OCI-LY1 (cell line): ENCODE results near the gene COPS7A.

Experiments
- H2AFZ ChIP-seq: fragments of 200-600 bp; sonication (generic), shearing (Covaris generic); 2 replicates; pipeline ENCODE4 v1.6.0; 2014; ENCODE audit warnings: antibody characterized with exemption, mild to moderate bottlenecking, low read length
- H3F3A ChIP-seq: fragments of 200-600 bp; sonication (generic), shearing (Covaris generic); 2 replicates; pipeline ENCODE4 v1.6.0; 2014; ENCODE audit warnings: mild to moderate bottlenecking, antibody characterized with exemption, low read length, moderate library complexity; ENCODE audit not compliant: insufficient read depth
- H3K27ac ChIP-seq: fragments of 200-600 bp; sonication (generic); 2 replicates; pipeline ENCODE4 v1.5.1; 2014; ENCODE audit warnings: low read length, mixed run types, mild to moderate bottlenecking, low read depth; ENCODE audit not compliant: poor library complexity, severe bottlenecking
- H3K27me3 ChIP-seq: fragments of 200-600 bp; sonication (generic); 2 replicates; pipeline ENCODE4 v1.6.0; 2014; ENCODE audit warnings: antibody characterized with exemption, mild to moderate bottlenecking, low read length, moderate library complexity; ENCODE audit not compliant: insufficient read depth
- H3K36me3 ChIP-seq: fragments of 200-600 bp; sonication (generic); 2 replicates; pipeline ENCODE4 v1.6.1; 2014; ENCODE audit warnings: mild to moderate bottlenecking, antibody characterized with exemption, low read length, moderate library complexity, mixed read lengths; ENCODE audit not compliant: insufficient read depth
- H3K4me1 ChIP-seq: fragments of 200-600 bp; sonication (generic); 2 replicates; pipeline ENCODE4 v1.5.1; 2014; ENCODE audit warnings: mild to moderate bottlenecking, low read length, moderate library complexity; ENCODE audit not compliant: insufficient read depth, severe bottlenecking
- H3K4me2 ChIP-seq: fragments of 200-600 bp; sonication (generic), shearing (Covaris generic); 2 replicates; pipeline ENCODE4 v1.6.1; 2014; ENCODE audit warnings: low read length
- H3K4me3 ChIP-seq: fragments of 200-600 bp; sonication (generic); 2 replicates; pipeline ENCODE4 v1.5.1; 2014; ENCODE audit warnings: low read length, low read depth, mild to moderate bottlenecking, mixed read lengths; ENCODE audit not compliant: poor library complexity, severe bottlenecking
- H3K79me2 ChIP-seq: fragments of 200-600 bp; shearing (Covaris generic); 2 replicates; pipeline ENCODE4 v1.6.1; 2016; ENCODE audit warnings: mixed run types, low read length, mixed read lengths; ENCODE audit not compliant: insufficient read depth
- H3K9ac ChIP-seq: fragments of 200-600 bp; sonication (generic), shearing (Covaris generic); 2 replicates; pipeline ENCODE4 v1.6.1; 2014; ENCODE audit warnings: mild to moderate bottlenecking, low read length, mixed read lengths
- H3K9me2 ChIP-seq: fragments of 200-600 bp; sonication (generic), shearing (Covaris generic); 2 replicates; pipeline ENCODE4 v1.6.1; 2014; ENCODE audit warnings: low read depth, mild to moderate bottlenecking, low read length, mixed read lengths
- H3K9me3 ChIP-seq: fragments of 200-600 bp; shearing (Covaris generic); 2 replicates; pipeline ENCODE4 v1.6.1; 2014; ENCODE audit warnings: low read length, mixed read lengths
- H4K20me1 ChIP-seq: fragments of 200-600 bp; sonication (generic), shearing (Covaris generic); 2 replicates; pipeline ENCODE4 v1.6.0; 2016; ENCODE audit warnings: mild to moderate bottlenecking, low read length; ENCODE audit not compliant: insufficient read depth
- EZH2 ChIP-seq: fragments of 200-600 bp; sonication (generic), shearing (Covaris generic); IDR thresholded peaks from 2 replicates; pipeline ENCODE4 v1.8.0; 2017; ENCODE audit warnings: borderline replicate concordance, mixed run types, mild to moderate bottlenecking, antibody characterized with exemption, low read length, moderate library complexity, mixed read lengths
- TF ChIP-seq, protein P1 (sequence below): fragments of 200-600 bp; sonication (generic), shearing (Covaris generic); IDR thresholded peaks from 2 replicates; pipeline ENCODE4 v1.5.1; 2017; ENCODE audit warnings: mild to moderate bottlenecking, antibody characterized with exemption, low read length, moderate library complexity, mixed read lengths

The COPS7A gene

DNA sequence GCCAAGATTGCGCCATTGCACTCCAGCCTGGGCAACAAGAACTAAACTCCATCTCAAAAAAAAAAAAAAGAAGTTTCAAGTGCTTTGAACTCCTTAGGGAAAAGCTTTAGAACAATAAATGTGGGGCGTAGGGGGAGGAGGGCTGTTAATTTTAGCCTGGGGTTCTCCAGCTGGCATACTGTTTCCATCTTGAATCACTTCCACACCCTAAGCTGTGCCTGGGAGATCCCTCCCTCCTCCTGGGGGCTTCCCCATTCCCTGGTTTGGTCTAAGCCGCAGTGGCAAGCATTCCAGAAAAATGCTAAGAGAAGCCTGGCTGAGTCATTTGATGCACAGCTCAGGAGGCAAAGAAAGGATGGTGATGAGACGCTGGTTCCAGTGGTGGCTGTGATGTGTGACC lies 32.4 kb upstream of the COPS7A start:
- H3K4me1 ChIP-seq = peaks cover 55% of the 10 kb centered on the region
- H3K9me3 ChIP-seq = no peaks in the 10 kb centered on the region
- H4K20me1 ChIP-seq = no peaks in the 10 kb centered on the region
- H3K27me3 ChIP-seq = no peaks in the 10 kb centered on the region
- H3K27ac ChIP-seq = no peak overlapping the region
- no peak overlapping the region for H3K4me2 ChIP-seq
- H3K79me2 ChIP-seq = peaks cover 32% of the 10 kb centered on the region
- no peak for TF ChIP-seq EZH2
- H3K9ac ChIP-seq = no peak overlapping the region
- peaks cover 15% of the 10 kb centered on the region for H3K36me3 ChIP-seq
- H3F3A ChIP-seq = no peaks in the 10 kb centered on the region; the same call in 1 of the 2 replicates
- H2AFZ ChIP-seq = no peak overlapping the region
- H3K9me2 ChIP-seq = no peaks in the 10 kb centered on the region
- H3K4me3 ChIP-seq = no peak overlapping the region

DNA sequence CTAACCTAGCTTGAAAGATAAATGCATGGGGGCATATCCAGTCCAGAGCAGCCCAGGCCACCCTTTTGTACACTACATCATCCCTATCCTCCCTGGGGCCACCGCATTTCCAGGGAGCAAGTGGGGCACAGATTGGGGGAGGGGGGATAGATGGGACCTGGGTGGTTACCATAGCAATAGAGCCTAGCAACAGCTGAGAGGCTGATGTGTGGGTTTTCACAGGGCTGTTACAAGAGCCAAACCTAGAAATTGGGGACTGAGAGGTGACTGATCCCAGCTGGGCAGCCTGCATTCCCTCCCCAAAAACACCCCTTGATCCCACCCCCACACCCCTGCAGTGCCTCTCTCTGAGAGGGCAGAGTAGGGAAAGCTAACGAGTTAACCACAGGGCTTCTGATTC lies 31.0 kb upstream of the COPS7A start:
- Histone ChIP-seq H3K36me3 (peaks cover 4% of the 10 kb centered on the region; the same call in 1 of the 2 replicates), H3K9me3 (no peaks in the 10 kb centered on the region), H3F3A (no peaks in the 10 kb centered on the region; the same call in 1 of the 2 replicates), H3K9ac (no peak overlapping the region), H3K79me2 (peaks cover 18% of the 10 kb centered on the region), H3K4me3 (no peak overlapping the region), H3K27me3 (no peaks in the 10 kb centered on the region), H3K9me2 (no peaks in the 10 kb centered on the region), H4K20me1 (no peaks in the 10 kb centered on the region), H2AFZ (no peak overlapping the region), H3K4me1 (peaks cover 55% of the 10 kb centered on the region), H3K27ac (no peak overlapping the region), H3K4me2 (no peak overlapping the region)
- TF ChIP-seq EZH2 = no peak
- TF ChIP-seq, protein P1, sequence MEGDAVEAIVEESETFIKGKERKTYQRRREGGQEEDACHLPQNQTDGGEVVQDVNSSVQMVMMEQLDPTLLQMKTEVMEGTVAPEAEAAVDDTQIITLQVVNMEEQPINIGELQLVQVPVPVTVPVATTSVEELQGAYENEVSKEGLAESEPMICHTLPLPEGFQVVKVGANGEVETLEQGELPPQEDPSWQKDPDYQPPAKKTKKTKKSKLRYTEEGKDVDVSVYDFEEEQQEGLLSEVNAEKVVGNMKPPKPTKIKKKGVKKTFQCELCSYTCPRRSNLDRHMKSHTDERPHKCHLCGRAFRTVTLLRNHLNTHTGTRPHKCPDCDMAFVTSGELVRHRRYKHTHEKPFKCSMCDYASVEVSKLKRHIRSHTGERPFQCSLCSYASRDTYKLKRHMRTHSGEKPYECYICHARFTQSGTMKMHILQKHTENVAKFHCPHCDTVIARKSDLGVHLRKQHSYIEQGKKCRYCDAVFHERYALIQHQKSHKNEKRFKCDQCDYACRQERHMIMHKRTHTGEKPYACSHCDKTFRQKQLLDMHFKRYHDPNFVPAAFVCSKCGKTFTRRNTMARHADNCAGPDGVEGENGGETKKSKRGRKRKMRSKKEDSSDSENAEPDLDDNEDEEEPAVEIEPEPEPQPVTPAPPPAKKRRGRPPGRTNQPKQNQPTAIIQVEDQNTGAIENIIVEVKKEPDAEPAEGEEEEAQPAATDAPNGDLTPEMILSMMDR = no peak

DNA sequence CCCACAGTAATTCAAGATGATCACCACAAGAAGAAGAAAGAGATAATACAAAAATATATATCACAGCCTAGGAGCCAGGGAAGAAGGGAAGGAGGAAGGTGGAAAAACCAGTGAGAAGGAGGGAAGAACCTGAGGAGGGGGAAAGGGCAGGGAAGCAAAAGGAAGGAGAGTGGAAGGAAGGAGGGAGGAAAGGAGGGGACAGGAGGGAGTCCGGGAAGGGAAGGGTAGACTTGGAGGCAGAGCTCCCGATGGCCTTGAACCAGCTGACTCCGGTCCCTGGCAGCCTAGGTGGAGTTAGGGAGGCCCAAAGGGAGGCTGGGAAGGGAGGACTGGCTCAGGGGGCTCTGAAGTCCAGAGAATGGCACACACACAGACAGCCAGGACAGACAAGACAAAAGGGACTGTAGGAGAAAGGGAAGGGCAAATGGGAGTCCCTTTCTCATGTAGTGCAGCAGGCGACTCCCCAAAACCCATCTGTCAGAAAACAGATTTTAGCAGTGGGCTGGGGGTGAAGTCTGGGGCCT lies 30.0 kb upstream of the COPS7A start:
- Histone ChIP-seq H4K20me1 (no peaks in the 10 kb centered on the region), H3F3A (no peaks in the 10 kb centered on the region), H3K9ac (no peak overlapping the region), H3K27ac (no peak overlapping the region), H3K4me3 (no peak overlapping the region), H2AFZ (no peak overlapping the region), H3K9me2 (no peaks in the 10 kb centered on the region), H3K4me2 (no peak overlapping the region), H3K36me3 (peaks cover 4% of the 10 kb centered on the region; the same call in 1 of the 2 replicates), H3K27me3 (no peaks in the 10 kb centered on the region), H3K4me1 (peaks cover 51% of the 10 kb centered on the region), H3K9me3 (no peaks in the 10 kb centered on the region), H3K79me2 (peaks cover 8% of the 10 kb centered on the region)
- TF ChIP-seq, protein P1 = no peak
- no peak for TF ChIP-seq EZH2

DNA sequence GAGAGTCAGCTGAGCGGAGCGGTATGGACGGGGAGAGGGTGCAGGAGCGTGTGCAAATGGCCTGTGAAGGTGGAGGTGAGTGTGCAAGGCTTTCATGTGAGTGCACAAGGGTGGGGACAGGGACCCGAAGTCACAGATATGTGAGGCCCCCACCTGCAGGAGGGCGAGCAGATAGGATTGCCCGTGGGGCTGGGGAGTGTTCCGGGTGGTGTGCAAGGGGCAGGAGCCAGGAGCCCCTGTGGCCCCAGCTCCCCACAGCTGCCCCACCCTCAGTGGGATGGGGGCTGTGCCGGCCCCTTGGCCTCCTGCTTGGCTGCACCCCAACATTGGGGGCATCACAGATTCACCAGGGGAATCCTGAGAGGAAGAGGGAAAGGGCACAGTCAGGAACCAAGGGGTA lies 29.1 kb upstream of the COPS7A start:
- H3K27me3 ChIP-seq = 0 out of 2 replicates have a peak, but pooled peaks cover 4% of the 10 kb centered on the region
- H3K9me3 ChIP-seq = no peaks in the 10 kb centered on the region
- peaks cover 7% of the 10 kb centered on the region; the same call in 1 of the 2 replicates for H3K79me2 ChIP-seq
- H3F3A ChIP-seq = no peaks in the 10 kb centered on the region
- H3K4me1 ChIP-seq = peaks cover 51% of the 10 kb centered on the region
- no peak overlapping the region for H3K9ac ChIP-seq
- no peak for TF ChIP-seq EZH2
- no peak overlapping the region for H3K27ac ChIP-seq
- peaks cover 4% of the 10 kb centered on the region; the same call in 1 of the 2 replicates for H3K36me3 ChIP-seq
- H3K4me2 ChIP-seq = no peak overlapping the region
- H2AFZ ChIP-seq = no peak overlapping the region
- no peaks in the 10 kb centered on the region for H4K20me1 ChIP-seq
- H3K9me2 ChIP-seq = no peaks in the 10 kb centered on the region
- H3K4me3 ChIP-seq = no peak overlapping the region
